Transverse colon (tissue), 4 donors: ENCODE results near the gene ANKRD10.

ENCODE experiments used
- EP300 ChIP-seq: sonication (generic); formaldehyde crosslinking; IDR thresholded peaks from one replicate; pipeline ENCODE4 v1.6.1; 2017; ENCODE audit warnings: antibody characterized with exemption, low read depth
- POLR2A ChIP-seq: fragments of 450-650 bp; IDR thresholded peaks from one replicate; pipeline ENCODE4 v1.6.1; 2016; ENCODE audit warnings: antibody characterized with exemption, mild to moderate bottlenecking, moderate library complexity
- POLR2AphosphoS5 ChIP-seq, 3 donors: sonication (generic); formaldehyde crosslinking; IDR thresholded peaks; one replicate each; pipeline ENCODE4 v1.6.1; 2016; ENCODE audit warnings: antibody characterized with exemption in 3 of 3
- TF ChIP-seq, protein P1 (sequence below), 5 experiments: fragments of 200-600 bp in 3 of 5; fragments of 450-650 bp in 2 of 5; sonication (generic) in 3 of 5; IDR thresholded peaks; 1 replicate in 2 of 5; 2 replicates in 3 of 5; pipeline ENCODE4 v1.5.1; 2016 to 2017; ENCODE audit warnings: antibody characterized with exemption in 5 of 5, inconsistent platforms in 3 of 5, mild to moderate bottlenecking in 2 of 5, moderate library complexity in 1 of 5

DNA sequence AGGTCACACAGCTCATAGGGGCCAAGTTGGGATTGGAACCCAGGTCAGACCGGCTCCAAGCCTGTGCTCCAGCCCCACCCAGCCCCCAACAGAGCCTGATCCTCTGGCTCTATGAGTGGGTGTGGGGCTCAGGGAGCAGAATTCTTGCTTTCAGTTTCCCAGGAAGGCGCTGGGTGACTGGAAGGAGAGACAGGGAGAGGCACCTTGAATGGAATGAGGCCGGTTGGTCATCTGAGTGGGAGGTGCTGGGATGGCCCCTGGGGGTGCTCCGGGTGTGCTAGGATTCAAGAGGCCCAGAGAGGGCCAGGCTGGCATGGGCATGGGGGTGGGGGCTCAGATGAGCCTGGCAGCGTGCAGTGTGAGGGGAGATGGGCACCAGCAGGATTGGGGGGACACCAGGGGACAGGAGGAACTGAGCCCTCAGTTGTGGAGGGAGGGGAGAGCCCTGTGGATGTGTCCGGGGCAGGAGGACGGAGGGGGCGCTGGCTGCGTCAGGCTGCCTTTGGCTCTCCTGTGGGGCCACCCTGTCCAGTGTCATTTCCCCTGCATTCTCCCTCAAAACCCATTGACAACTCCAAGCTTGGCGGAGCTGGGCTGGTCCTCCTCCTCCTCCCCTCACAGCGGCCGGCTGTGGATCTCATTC is 31.2 kb upstream of the ANKRD10 start:
- TF ChIP-seq, protein P1, sequence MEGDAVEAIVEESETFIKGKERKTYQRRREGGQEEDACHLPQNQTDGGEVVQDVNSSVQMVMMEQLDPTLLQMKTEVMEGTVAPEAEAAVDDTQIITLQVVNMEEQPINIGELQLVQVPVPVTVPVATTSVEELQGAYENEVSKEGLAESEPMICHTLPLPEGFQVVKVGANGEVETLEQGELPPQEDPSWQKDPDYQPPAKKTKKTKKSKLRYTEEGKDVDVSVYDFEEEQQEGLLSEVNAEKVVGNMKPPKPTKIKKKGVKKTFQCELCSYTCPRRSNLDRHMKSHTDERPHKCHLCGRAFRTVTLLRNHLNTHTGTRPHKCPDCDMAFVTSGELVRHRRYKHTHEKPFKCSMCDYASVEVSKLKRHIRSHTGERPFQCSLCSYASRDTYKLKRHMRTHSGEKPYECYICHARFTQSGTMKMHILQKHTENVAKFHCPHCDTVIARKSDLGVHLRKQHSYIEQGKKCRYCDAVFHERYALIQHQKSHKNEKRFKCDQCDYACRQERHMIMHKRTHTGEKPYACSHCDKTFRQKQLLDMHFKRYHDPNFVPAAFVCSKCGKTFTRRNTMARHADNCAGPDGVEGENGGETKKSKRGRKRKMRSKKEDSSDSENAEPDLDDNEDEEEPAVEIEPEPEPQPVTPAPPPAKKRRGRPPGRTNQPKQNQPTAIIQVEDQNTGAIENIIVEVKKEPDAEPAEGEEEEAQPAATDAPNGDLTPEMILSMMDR (IDR thresholded peaks at IDR 0.05) = no peak
- TF ChIP-seq POLR2A = no peak
- no peak for TF ChIP-seq EP300
- TF ChIP-seq POLR2AphosphoS5 (IDR thresholded peaks at IDR 0.05) = no peak
